H7 (cell line): ENCODE results near the gene G6PD. TPM values are rescaled to one million over a fixed set of nuclear protein-coding genes. Genes with fewer than 3 reads are reported as not detected.

Experiments
- DNase-seq: peaks from one replicate; pipeline ENCODE4 v3.0.0; 2012
- H3K27me3 ChIP-seq: 2 replicates; pipeline ENCODE4 v1.6.0; 2011; ENCODE audit warnings: mild to moderate bottlenecking, low read length; ENCODE audit not compliant: control insufficient read depth, insufficient read depth
- H3K36me3 ChIP-seq: replicated peaks from 2 replicates; pipeline ENCODE4 v1.5.1; 2011; ENCODE audit warnings: low read length; ENCODE audit not compliant: control insufficient read depth, insufficient read depth
- H3K4me3 ChIP-seq: 2 replicates; pipeline ENCODE4 v1.5.1; 2011; ENCODE audit warnings: low read depth, mild to moderate bottlenecking, control low read depth, low read length, moderate library complexity; ENCODE audit not compliant: insufficient read depth
- total RNA-seq: library from RNA; depleted of rRNA; stranded (reverse); fragments of >200 nt; shearing (Covaris generic); gene quantifications from 2 replicates; pipeline ENCODE4 v1.2.3, GENCODE V29; 2014

The G6PD gene
- total RNA-seq, 1 experiment from 2014 or later, result 58.0 TPM

DNA sequence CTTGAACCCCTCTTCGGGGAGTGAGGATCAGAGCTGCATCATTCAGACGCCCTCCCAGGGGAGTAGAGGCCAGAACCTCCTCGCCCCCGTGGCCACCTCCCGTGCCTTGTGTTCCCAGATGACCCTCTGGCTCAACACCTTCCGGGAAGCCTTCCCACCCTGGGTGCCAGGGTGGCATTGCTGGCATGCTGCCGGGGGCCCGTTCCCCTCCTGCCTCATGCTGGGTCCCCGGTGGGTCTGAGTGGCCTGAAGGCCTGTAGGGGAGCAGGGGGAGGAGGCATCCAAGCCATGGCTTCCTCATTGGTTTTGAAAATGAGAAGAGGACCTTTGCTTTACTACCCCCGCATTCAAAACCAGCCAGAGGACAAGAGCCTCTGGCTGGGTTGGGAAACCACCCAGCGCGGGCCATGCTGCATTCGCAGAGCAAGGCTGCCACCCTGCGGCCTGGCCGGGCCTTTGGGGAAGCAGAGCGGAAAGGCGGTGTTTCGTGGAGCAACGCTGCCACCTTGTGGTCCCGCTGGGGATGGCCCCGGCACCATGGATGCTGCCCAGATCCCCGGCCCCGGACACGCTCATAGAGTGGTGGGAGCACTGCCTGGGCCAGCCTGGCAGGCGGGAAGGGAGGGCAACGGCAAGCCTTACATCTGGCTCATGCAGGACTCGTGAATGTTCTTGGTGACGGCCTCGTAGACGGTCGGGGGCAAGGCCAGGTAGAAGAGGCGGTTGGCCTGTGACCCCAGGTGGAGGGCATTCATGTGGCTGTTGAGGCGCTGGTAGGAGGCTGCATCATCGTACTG lies 11.9 kb downstream of the G6PD start:
- DNase-seq, result peak; percentile 95
- Histone ChIP-seq H3K4me3 (no peak overlapping the region), H3K27me3 (no peaks in the 10 kb centered on the region), H3K36me3 (peaks cover 9% of the 10 kb centered on the region)

DNA sequence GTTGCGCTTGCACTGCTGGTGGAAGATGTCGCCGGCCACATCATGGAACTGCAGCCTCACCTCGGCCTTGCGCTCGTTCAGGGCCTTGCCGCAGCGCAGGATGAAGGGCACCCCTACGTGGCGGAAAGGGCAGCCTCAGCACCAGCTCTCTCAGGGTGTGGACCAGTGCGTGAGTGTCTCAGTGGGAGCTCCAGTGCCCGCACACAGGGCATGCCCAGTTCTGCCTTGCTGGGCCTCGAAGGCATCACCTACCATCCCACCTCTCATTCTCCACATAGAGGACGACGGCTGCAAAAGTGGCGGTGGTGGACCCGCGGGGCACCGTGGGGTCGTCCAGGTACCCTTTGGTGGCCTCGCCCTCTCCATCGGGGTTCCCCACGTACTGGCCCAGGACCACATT lies 14.0 kb downstream of the G6PD start:
- DNase-seq, result no peak
- Histone ChIP-seq H3K4me3 (no peak overlapping the region), H3K27me3 (no peaks in the 10 kb centered on the region), H3K36me3 (peaks cover 9% of the 10 kb centered on the region)

- DNase-seq, result no peak
- Histone ChIP-seq H3K27me3 (no peaks in the 10 kb centered on the region), H3K36me3 (peaks cover 9% of the 10 kb centered on the region), H3K4me3 (no peak overlapping the region)
Observed at GRCh38 chrX:154531626-154532025, 15.0 kb downstream of the G6PD start.

DNA sequence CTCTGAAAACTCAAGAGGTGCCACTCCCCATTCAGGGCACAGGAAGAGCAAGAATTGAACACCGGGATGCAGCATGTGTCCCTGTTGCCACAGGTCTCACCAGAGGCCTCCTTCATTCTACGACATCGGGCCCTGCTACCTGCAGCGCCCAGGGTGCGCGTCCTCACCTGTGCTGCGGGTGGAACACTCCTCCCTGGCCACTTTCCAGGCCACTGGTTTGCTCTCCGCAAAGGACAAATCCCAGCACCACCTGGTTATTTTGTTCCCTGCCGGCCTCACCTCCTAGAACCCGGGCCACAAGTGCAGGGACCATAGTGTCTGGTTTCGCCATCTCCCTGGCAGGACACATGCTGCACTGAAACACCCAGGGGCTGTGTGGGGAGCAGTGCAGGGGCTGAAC lies 16.4 kb downstream of the G6PD start:
- DNase-seq, result no peak
- Histone ChIP-seq H3K4me3 (no peak overlapping the region), H3K27me3 (no peaks in the 10 kb centered on the region), H3K36me3 (peaks cover 9% of the 10 kb centered on the region)

GRCh38 chrX:154529206-154529612 lies 17.4 kb downstream of the G6PD start:
- H3K27me3 ChIP-seq, result no peaks in the 10 kb centered on the region
- no peak overlapping the region for H3K4me3 ChIP-seq
- DNase-seq, result no peak

GRCh38 chrX:154526901-154527675 lies 19.6 kb downstream of the G6PD start:
- Histone ChIP-seq H3K4me3 (peak overlapping the region; percentile 27), H3K36me3 (no peaks in the 10 kb centered on the region), H3K27me3 (no peaks in the 10 kb centered on the region)
- peak; percentile 82 for DNase-seq

More at GRCh38 chrX:154529206-154529612, 17.4 kb downstream of the G6PD start:
- H3K36me3 ChIP-seq, result peaks cover 8% of the 10 kb centered on the region

- Histone ChIP-seq H3K36me3 (no peaks in the 10 kb centered on the region), H3K4me3 (no peak overlapping the region), H3K27me3 (no peaks in the 10 kb centered on the region)
- no peak for DNase-seq
Observed at GRCh38 chrX:154525606-154526490, 20.8 kb downstream of the G6PD start.

DNA sequence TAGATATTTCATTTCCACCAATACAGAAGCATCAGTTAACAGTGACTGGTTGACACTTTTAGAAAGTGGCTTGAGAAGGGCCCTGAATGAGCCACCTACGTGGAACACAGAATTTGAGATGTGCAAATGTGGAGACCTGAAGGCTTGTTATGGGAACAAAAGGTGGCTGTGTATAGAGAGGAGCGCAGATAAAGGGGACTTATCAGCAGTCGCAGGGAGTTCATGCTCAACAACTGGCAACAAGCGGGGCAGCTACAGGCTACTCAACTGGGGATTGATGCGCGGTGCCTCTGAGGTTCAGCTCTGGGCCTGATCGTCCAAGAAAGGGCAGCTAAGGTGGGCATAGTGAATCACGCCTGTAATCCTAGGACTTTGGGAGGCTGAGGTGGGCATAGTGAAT lies 27.3 kb downstream of the G6PD start:
- no peak for DNase-seq
- Histone ChIP-seq H3K36me3 (no peaks in the 10 kb centered on the region), H3K4me3 (no peak overlapping the region), H3K27me3 (no peaks in the 10 kb centered on the region)

DNA sequence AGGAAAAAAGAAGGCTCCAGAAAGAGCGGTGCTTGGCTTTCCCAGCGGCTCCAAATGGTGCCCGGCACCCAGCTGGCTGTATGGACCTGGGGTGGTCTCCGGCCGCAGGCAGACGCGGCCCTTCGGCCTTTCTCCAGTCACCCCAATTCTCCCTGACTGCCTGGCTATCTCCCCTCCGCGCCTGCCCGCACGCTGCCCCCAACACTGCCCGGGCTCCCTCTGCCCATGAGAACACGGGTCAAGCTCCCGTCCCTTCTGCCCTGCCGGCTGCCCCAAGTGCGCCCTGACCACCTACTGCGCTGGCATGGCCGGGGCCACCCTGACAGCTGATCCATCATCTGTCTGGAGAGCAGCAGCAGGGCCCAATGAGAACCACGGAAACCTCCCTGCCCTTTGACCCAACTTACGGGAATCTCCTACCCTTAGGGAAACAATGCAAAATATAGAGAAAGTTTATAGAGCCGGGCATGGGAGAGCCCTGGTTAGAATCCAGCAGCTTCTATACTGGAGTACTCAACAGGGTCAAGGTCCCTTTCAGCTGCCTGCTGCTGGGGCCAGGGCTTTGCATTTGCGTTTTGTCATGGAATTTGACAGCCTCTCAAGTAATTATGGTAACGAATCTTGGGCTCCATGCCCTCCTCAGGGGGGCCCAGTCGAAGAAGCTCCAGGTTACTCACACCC lies 29.4 kb downstream of the G6PD start:
- Histone ChIP-seq H3K27me3 (no peaks in the 10 kb centered on the region), H3K36me3 (no peaks in the 10 kb centered on the region), H3K4me3 (peak overlapping the region; percentile 59)
- peak; percentile 57 for DNase-seq

GRCh38 chrX:154516656-154517100 lies 30.0 kb downstream of the G6PD start:
- Histone ChIP-seq H3K36me3 (no peaks in the 10 kb centered on the region), H3K27me3 (no peaks in the 10 kb centered on the region), H3K4me3 (peak overlapping the region; percentile 59)
- DNase-seq, result peak; percentile 52

- no peaks in the 10 kb centered on the region for H3K36me3 ChIP-seq
- peak; percentile 95 for DNase-seq
- peak within 1 kb of the TSS; percentile 66 for H3K4me3 ChIP-seq
- no peaks in the 10 kb centered on the region for H3K27me3 ChIP-seq
Observed at GRCh38 chrX:154515966-154516655, 30.5 kb downstream of the G6PD start, which contains the start of gene FAM3A. Gene FAM3A (minus strand): TSS chrX:154516232. CDS start chrX:154515772, 460 bp downstream.

- Histone ChIP-seq H3K4me3 (peak overlapping the region; percentile 66), H3K27me3 (no peaks in the 10 kb centered on the region), H3K36me3 (no peaks in the 10 kb centered on the region)
- DNase-seq, result no peak
Observed at GRCh38 chrX:154515090-154515965, 31.3 kb downstream of the G6PD start.

GRCh38 chrX:154513716-154514115 lies 32.9 kb downstream of the G6PD start:
- H3K4me3 ChIP-seq, result no peak overlapping the region
- H3K27me3 ChIP-seq, result no peaks in the 10 kb centered on the region
- no peaks in the 10 kb centered on the region for H3K36me3 ChIP-seq
- no peak for DNase-seq
